DMS79 (cell line): ENCODE measurements around the gene SMYD1.

Experiments used
- DNase-seq: peaks from one replicate; lab custom pipeline; 2025; lab: John Stamatoyannopoulos, UW

SMYD1 gene

DNA sequence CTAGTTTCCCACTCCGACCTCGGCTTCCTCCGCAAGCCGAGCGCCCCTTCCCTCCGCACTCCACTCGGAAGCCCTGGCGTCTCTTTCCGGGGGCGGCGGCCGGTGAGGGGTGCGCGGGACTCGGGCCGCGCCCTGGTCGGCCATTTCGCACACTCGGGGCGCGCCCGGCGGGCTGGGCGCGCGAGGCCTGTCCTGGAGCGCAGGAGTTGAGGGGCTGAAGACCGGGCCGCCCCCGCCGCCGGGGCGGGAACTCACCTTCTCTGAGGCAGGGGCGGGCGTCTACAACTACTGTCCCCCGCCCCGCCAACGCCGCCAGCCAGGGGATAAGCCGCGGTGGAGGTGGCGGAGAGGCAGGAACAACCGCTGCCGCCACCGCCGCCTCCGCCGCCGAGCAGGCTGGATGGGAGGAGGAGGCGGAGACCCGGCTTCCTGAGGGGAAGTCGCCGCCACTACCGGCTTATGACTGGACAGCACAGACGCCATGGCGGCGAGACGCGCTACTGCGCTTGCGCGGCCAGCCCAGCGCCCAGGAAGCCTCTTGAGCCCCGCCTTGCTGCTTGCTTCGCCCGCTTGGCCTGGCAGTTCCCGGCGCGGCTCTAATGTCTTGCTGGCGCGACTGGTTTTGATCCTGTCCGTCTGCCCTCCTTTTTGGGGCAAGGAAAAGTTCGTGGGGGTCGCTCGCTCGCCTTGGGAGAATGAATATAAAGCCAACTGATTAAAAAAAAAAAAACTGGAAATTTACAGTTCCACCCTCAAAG, 12.1 kb upstream of the SMYD1 start, which contains the start of gene KRCC1:
KRCC1 (minus strand) TSS at position 413 of the 758 bp plus-strand sequence. CDS start 27,220 bp downstream, outside the sequence.
- peak; percentile 76 for DNase-seq

DNA sequence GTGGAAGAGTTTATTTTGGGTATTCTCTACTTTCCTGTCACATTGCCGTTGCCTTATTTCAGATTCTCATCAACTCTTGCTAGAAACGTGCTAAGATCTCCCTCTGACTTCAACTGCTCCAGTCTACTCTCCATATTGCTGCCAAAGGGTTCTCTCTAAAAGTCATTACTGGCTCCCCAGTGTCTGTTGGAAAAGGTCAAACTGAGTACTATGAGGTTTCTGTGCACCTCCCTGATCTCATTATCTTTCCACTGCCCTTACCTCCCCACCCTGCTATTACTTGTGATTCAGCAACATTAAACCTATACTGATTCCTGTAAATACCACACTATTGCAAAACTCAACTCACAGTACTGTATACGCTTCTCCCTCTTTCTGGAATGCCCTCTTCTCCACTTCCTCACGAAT, 10.2 kb upstream of the SMYD1 start:
- no peak for DNase-seq

DNA sequence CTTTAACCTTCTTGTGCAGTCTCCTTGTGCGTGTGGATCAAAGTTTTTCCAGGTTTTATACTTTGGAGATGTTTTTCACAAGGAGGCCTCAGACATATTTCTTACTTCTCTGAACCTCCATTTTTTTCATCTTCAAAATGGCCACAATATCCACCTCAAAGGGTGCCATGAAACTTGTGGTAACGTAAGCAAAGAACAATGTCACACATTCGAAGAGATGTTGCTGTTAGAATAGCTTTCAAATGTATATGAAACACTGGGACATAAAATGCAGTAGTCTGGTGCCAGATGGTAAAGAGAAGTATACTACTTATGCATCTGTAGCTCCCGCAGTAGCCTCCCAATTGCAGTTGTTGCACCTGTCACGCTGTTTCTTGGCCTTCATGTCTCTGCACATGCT, 9.4 kb upstream of the SMYD1 start:
- no peak for DNase-seq

DNA sequence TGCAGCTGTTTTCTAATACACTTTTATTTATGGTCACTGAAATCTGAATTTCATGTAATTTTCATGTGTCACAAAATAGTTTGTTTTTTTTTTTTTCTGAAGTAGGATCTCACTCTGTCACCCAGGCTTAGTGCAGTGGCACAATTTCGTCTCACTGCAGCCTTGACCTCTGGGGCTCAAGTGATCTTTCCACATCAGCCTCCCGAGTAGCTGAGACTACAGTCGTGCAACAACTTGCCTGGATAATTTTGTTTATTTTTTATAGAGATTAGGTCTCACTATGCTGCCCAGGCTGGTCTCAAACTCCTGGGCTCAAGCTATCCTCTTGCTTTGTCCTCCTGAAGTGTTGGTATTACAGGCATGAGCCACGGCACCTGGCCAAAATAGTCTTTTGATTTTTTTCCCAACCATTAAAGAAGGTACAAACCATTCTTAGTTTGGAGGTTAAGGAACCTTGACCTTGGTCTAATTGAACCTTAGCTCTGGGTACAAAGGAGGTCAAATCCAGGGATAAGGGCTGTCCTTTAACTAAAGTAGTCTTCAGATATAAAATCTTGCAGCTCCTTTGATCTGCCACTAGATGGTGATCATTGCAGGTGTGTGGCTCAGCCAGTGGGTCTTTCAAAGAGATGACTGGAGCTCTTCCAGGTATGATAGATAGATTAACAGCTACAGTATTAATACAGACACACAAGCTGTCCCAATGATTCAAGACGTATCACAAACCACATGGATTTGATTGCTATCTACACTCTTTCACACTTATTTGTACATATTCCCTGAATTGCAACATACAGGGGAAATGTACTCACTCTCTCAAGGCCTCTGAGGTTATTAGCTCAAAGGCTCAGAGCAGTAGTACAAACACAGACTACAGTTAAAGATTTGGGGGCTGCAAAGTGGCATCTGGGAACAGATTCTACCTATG, 7.4 kb upstream of the SMYD1 start:
- no peak for DNase-seq

DNA sequence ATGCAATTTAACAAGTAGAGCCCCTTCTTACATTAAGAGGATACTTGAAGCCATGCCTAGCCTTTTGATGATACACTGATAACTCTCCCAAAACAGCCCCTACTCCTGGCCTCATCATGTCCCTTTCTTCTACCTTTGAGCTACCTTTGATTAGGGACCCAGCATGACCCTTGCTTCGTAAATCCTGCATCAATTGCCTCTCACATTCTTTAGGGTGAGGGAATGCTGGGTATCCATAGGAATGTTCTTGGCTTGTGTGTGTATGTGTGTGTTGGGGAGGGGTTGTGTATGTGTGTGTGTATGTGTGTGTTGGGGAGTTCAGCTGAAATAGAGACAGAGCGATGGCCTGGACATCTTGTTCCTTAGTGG, 6.7 kb upstream of the SMYD1 start:
- DNase-seq: no peak

DNA sequence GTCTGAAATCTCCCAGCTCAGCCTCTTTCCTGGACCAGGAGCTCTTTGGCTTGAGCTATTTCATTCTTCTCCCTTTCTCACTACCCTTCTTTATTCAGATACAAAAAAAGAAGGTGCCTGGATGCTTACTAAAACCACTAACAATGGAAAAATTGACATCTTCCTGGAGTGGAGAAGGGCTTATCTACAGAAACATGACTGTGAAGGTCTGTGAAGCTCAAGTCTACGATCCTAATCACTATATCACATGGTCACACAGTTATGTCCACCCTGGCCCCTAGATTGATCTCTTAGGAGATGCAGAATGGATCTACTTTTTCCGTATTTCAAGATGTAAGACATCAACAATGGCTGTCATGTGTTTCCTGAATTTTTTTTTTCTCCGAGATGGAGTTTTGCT, 6.3 kb upstream of the SMYD1 start:
- DNase-seq: no peak

DNA sequence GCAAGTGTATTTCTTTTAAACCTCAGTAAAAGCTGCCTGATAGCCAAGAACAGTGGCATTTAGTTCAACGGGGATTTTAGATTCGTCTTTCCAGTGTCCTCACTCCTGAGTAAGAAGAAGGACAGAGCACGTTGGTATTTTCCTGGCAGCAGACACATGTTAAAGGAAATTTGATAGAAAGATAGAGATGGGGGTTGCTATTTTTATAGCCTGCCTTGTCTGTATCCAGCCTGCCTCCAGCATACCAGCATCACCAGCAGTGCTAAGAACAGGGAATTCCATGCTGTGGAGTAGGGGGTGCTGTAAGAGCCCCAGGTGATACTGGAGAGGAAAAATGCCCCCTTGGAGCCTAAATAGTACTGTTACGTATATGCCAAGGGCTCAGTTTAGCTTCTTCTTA, 1.1 kb upstream of the SMYD1 start:
- DNase-seq: no peak

DNA sequence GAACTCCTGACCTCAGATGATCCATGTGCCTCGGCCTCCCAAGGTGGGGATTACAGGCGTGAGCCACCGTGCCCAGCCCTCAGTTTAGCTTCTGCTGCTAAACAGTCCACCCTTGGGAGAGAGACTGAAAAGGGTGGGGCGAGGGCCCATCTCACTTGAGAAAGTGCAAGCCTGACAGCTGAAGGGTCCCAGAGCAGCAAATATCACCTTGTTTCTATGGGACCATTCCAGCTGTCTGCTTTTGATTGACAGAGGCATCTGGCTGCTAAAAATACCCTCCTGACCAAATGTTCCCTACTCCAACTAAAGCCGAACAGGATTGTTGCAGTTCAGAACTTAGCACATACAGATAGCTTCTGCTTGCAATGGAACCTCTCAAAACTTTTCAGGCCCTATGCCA, 436 bp upstream of the SMYD1 start:
- no peak for DNase-seq

DNA sequence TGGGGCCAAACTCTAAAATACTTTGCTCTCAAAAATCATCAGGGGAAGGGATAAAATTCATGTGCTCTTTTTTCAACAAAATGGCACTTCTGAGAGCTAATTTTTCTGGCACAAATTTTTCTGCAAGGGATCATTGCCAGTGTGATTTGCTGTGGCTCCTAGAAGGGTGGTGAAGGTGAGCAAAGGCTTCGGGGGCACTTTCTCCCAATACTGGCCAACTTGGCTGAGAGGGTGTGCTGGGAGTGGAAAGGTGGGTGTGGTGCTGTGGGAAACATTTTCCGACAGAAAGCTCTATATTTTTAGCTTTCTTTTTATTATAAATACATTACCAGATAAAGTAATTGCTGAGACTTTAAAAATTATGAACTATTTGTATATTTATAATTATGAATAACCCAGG, 419 bp downstream of the SMYD1 start:
- no peak for DNase-seq

DNA sequence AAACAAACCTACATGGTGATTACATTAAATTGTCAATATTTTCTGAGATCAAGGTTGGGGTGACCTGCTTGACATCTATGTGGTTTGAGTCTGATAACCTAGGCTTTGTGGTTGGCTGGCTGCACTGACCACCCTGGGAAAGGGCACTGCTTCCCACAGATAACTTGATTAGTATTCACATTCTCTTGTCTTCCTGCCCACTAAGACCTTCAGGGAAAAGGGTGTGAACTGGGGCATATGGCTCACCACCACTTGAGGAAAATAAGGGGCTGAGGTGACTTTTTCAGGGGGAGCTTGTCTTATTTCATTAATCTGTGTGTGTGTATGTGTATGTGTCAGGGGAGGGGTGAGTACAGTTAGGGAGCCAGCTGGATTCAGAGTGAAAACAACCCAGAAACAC, 1.5 kb downstream of the SMYD1 start:
- no peak for DNase-seq

DNA sequence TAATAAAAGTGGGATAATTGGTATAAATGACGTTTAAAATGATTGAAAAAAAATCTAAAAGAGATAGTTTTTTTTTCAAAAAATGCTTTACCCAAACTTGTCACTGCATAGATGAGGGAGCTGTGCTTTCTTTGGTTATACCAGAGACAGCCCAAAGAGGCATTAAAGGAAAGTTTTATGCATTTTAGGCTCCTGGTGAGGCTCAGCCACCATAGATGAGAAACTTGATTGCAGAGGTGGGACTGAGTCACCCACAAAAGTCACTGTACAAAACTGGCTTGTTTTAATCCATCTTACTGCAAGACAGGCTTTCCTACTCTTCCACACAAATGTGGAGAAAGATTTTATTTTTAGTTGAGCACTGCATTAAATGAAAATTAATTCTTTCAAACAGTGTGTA, 2.4 kb downstream of the SMYD1 start:
- DNase-seq: no peak

DNA sequence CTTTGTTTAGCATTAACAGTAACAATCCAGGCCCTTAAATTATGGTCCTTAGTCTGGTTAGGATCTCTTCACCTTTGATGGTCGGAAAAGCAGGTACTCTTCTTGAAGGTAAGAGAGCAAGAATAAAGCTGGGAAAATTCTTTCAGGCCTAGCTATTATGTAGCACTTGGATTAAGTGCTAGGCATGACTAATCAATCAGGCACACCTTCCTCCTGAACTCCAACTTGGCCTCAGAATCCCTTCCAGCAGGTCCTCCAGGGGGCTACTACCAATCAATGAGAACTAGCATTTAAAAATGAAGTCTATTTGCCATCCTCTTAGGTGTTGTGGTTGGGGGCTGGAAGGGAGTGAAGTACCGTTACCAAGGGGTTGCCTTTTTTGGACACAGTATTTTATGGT, 3.7 kb downstream of the SMYD1 start:
- no peak for DNase-seq

DNA sequence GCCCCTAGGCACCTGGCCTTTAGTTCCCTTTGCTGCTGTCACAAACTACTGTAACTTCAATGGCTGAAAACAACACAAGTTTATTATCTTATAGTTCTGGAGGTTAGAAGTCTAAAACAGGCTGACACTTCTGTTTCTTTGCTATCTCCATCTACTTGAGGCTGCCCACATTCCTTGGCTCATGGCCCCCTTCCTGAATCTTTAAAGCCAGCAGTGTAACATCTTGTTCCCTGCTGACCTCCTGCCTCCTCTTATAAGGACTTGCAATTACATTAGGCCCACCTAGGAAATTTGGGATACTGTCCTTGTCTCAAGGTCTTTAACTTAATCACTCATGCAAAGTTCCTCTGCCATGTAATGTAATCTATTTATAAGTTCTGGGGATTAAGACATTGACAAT, 6.5 kb downstream of the SMYD1 start:
- DNase-seq: no peak

DNA sequence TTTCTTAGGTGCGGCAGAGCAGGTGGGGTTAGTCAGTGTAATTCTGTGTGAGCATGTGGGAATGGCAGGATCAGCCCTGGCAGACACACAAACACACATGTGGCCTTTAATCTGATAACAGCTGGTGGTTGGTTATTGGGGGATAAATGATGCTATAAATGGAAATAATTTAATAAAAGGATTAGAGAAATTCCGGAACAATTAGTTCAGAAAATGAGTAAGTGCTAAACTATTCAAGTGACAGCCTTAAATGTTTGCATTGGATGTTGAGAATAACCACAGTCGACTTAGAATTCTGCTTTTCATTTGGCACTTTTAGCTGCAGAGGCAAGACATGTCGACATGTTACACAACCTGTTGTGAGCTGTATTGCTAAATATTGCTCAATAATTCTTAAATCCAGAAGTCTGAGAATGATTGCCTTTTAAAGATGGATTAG, 7.2 kb downstream of the SMYD1 start:
- DNase-seq: no peak

DNA sequence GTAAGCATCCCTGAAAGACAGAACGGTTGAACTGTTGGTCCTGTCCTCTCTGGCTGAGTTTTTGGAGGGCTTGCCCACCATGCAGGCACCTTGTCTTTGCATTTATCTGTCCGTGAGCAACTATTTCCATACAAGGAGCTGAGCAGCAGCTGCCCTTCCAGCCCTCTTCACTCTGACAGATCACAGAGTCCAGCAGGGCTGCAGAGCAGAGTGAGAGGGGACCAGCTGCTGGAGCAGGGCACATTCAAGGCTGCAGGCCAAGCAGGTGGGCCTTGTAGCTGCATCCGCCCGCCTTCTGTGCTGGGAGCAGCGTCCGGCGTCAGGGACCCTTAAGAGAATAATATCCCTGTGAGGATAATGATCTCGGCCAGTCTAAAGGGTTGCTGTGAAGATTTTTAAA, 9.5 kb downstream of the SMYD1 start:
- DNase-seq: no peak

DNA sequence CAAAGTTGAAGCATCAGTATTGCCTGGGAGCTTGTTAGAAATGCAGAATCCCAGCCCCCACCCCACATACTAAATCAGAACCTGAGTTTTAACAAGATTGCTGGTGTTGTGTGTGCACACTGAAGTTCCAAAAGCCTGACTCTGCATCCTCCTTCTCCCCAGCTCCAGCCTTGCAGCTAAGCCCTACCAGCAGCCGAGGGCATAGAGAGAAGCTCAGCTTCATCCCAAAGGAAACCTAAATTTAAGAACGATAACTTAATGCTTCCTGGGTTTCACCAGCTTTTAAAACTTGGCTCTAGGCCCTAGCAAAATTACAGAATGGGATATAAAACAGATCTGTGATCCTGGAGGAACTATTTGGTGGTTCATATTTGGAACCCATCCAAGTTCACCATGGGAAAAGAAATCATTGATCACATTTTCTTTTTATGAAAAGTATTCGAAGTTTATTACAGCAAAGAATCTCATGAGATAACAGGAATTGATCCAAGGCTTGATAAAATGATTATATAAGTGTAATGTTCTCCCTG, 11.1 kb downstream of the SMYD1 start:
- no peak for DNase-seq

DNA sequence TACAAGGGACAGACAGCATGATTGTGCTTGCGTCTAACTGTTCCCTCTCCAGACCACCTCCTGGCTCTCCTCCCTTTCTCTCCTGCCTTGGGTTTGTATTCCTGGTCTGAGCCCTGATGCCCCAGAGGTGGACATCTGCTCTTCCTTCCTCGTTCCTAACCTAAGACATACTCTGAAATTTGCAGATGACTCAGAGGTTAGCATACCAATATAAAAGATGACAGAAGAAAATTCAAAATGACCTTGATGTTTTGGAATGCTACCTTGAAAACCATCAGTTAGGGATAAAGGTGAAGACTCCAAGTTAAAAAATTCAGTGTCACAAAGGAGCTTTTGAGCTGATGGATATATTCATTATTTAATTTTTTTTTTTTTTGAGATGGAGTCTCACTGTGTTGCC, 12.9 kb downstream of the SMYD1 start:
- no peak for DNase-seq

DNA sequence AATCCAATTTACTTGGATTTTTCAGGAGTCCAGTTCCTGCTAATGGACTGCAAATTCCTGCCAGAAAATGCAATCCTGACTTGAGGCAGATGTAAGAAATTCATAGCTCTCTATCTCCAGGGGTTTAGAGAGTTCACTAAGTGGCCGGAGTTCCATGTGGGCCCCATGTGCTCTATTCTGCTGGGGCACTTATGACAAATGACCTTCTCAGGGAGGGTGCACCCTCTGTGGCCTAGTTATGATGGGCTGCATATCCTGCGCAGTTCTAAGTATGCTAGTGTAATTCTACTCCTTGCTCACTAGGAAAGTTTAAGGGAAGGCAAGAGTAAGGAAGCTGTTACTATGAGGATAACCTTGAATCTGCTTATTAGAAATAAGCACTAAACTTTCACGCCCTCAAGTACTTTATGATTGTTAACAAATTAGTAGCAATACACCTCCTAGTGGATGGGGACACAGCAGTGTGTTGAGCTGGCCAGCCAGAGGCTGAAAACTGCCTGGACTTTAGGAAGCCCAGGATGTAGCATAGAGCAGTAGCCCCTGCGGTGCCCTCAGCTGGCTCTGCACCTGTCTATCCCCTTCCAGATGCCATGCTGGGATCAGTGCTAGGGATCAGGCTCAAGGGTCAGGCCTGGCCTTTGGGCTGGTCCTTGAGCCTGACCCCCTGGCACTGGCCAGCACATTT, 14.4 kb downstream of the SMYD1 start:
- DNase-seq: no peak

DNA sequence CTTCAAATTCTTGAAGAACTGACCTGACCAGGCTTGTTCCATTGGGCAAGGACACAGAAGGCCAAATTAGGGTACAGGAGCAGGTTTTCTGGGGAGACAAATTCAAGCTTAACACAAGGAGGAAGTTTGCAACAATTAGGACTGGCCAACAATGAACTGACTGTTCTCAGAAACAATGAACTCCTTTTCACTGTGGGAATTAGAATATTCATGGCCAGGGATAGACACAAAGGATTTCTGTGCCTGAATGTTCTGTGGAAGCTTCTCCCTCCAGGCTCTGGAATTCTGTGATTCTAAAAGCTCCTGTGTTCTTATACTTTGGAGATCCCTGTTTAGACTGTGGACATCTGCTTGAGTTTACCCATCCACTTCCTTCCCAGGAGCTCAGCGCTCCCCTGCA, 15.2 kb downstream of the SMYD1 start:
- DNase-seq: no peak

DNA sequence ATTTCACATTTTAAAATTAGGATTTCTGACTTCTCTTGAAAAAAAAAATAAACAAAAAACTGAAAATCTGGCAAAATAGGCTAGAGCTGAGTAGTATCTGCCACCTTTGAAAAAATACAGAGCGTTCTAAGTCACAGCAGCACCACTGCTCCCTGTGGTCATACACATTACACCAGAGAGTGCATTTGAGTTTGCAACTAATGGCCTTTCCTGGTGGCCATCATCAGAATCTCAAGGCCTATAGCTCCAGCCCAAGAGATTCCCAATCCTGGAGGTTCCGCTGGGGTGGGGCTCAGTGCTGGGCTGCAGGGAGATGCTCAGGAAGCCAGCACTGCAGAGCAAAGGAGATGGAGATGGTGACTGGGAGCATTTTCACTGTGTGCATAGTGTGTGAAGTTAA, 17.5 kb downstream of the SMYD1 start:
- no peak for DNase-seq

DNA sequence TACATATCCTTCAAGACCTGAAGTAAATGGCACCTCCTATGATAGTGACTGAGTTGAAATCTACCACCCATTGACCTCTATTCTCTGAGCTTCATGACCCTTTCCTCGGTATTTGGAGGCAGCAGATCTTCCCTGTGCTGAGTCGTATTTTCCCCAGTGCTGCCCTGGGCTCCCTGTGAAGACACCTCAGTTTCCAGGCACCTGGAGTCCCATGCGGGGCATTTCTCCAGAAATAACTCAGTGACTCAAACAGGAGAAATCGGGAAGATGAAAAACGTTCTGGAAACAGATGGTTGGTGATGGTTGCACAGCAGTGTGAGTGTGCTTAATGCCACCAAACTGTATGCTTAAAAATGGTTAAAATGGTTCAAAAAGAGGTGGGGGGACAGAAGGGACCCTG, 18.0 kb downstream of the SMYD1 start:
- no peak for DNase-seq

DNA sequence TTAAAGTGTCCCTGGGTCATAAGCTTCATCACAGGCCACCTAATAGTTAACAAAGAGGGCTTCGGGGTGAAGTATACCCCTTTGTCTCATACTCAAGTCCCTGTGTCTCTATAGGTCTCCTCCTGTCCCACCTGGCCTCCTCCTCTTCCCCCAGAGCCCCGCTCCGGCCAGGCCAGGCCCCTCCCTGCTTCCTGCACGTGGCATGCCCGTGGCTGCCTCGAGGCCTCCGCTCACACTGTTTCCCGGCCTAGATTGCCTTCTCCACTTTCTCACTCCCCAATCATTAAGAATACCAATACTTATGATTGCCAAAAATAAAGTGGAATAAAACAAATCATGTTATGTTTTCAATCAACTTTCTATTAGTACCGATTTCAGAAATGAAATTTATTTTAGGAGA, 18.8 kb downstream of the SMYD1 start:
- no peak for DNase-seq
